OCI-LY7 (cell line): Measurements from ENCODE around the gene SLIT3. TPM values are rescaled to one million over a fixed set of nuclear protein-coding genes. Genes with fewer than 3 reads are reported as not detected.

ENCODE experiments used
- BruUV-seq: library from RNA; stranded (reverse); fragments of 400-500 nt; replicated peaks from 2 replicates; lab custom pipeline; 2021; lab: Mats Ljungman, UMichigan
- CTCF ChIA-PET: fragments of 300-600 bp; sonication (Branson Sonifier 250); formaldehyde crosslinking; loops from one replicate; lab custom pipeline; 2022; ENCODE audit warnings: antibody characterized with exemption; ENCODE audit not compliant: unreplicated experiment; lab: Charles Lee
- POLR2A ChIA-PET: fragments of 300-600 bp; sonication (Branson Sonifier 250); formaldehyde crosslinking; loops from one replicate; lab custom pipeline; 2022; ENCODE audit warnings: antibody characterized with exemption; lab: Charles Lee
- DNase-seq: peaks from one replicate; pipeline ENCODE4 v3.0.0-alpha.2; 2015; ENCODE audit warnings: low spot score
- H2AFZ ChIP-seq: fragments of 200-600 bp; sonication (generic), shearing (Covaris generic); 2 replicates; pipeline ENCODE4 v1.6.1; 2014; ENCODE audit warnings: mild to moderate bottlenecking, antibody characterized with exemption, low read length, moderate library complexity
- H3K27ac ChIP-seq: fragments of 200-600 bp; sonication (generic); 2 replicates; pipeline ENCODE4 v1.5.1; 2014; ENCODE audit warnings: mixed run types, low read depth, mild to moderate bottlenecking, moderate library complexity, low read length, inconsistent platforms; ENCODE audit not compliant: poor library complexity, severe bottlenecking
- H3K36me3 ChIP-seq: fragments of 200-600 bp; sonication (generic); 2 replicates; pipeline ENCODE4 v1.6.1; 2014; ENCODE audit warnings: mild to moderate bottlenecking, antibody characterized with exemption, low read length, moderate library complexity, mixed read lengths; ENCODE audit not compliant: insufficient read depth
- H3K4me1 ChIP-seq: fragments of 200-600 bp; sonication (generic); 2 replicates; pipeline ENCODE4 v1.5.1; 2014; ENCODE audit warnings: mild to moderate bottlenecking, low read length; ENCODE audit not compliant: insufficient read depth, poor library complexity, severe bottlenecking
- H3K4me2 ChIP-seq: fragments of 200-600 bp; sonication (generic); 2 replicates; pipeline ENCODE4 v1.6.1; 2014; ENCODE audit warnings: mild to moderate bottlenecking, low read length
- H3K4me3 ChIP-seq: fragments of 200-600 bp; sonication (generic); 2 replicates; pipeline ENCODE4 v1.5.1; 2014; ENCODE audit warnings: mild to moderate bottlenecking, low read depth, low read length; ENCODE audit not compliant: poor library complexity, severe bottlenecking
- H3K79me2 ChIP-seq: fragments of 200-600 bp; sonication (generic); 2 replicates; pipeline ENCODE4 v1.6.1; 2016; ENCODE audit warnings: low read depth, mild to moderate bottlenecking, low read length, moderate library complexity, mixed read lengths; ENCODE audit not compliant: insufficient read depth
- H3K9me2 ChIP-seq: fragments of 200-600 bp; sonication (generic); 2 replicates; pipeline ENCODE4 v1.6.1; 2016; ENCODE audit warnings: mild to moderate bottlenecking, low read length, mixed read lengths; ENCODE audit not compliant: insufficient read depth
- H3K9me3 ChIP-seq: fragments of 200-600 bp; sonication (generic); 2 replicates; pipeline ENCODE4 v1.6.1; 2014; ENCODE audit warnings: mild to moderate bottlenecking, mixed run types, low read length, mixed read lengths
- H4K20me1 ChIP-seq: fragments of 200-600 bp; sonication (generic); 2 replicates; pipeline ENCODE4 v1.6.1; 2014; ENCODE audit warnings: mild to moderate bottlenecking, antibody characterized with exemption, low read length, moderate library complexity, mixed read lengths; ENCODE audit not compliant: insufficient read depth
- CTCF ChIP-seq: fragments of 200-600 bp; sonication (generic); conservative IDR thresholded peaks from 2 replicates; pipeline ENCODE4 v1.5.1; 2014; ENCODE audit warnings: mild to moderate bottlenecking, antibody characterized with exemption, low read length, moderate library complexity, mixed read lengths
- EZH2phosphoT487 ChIP-seq: fragments of 200-600 bp; sonication (generic); IDR thresholded peaks from 2 replicates; pipeline ENCODE4 v1.6.1; 2018; ENCODE audit warnings: low read depth, borderline replicate concordance, mild to moderate bottlenecking, mixed run types, antibody characterized with exemption, low read length, moderate library complexity, mixed read lengths
- intact Hi-C: fragments of 100-400 bp; cut with micrococcal nuclease; formaldehyde crosslinking; loops from one replicate; pipeline ENCODE4 v1.10.0; 2022; ENCODE audit not compliant: unreplicated experiment
- total RNA-seq, 2 experiments: library from RNA; depleted of rRNA in 1 of 2; stranded (reverse); fragments of >200 nt in 1 of 2; shearing (Covaris generic) in 1 of 2; gene quantifications; 2 replicates each; pipeline ENCODE4 v1.2.3, GENCODE V29; 2014 to 2022

The SLIT3 gene
- total RNA-seq, 2 experiments from 2014 or later = not detected

- no peaks in the 10 kb centered on the region for H3K79me2 ChIP-seq
- no peaks in the 10 kb centered on the region for H3K9me3 ChIP-seq
- no TSS peak for BruUV-seq
- no peaks in the 10 kb centered on the region for H3K36me3 ChIP-seq
- ChIA-PET CTCF (no interaction called here), POLR2A (no interaction called here)
- TF ChIP-seq EZH2phosphoT487 (no peak), CTCF (no peak)
- no peak overlapping the region for H3K4me3 ChIP-seq
- intact Hi-C loops = no loop called here
- H3K4me1 ChIP-seq = no peaks in the 10 kb centered on the region
- no peaks in the 10 kb centered on the region for H4K20me1 ChIP-seq
- no peaks in the 10 kb centered on the region for H3K9me2 ChIP-seq
- no peak for DNase-seq
- H3K4me2 ChIP-seq = no peak overlapping the region
- H3K27ac ChIP-seq = no peak overlapping the region
- no peak overlapping the region for H2AFZ ChIP-seq
Observed at GRCh38 chr5:168721002-168721753, 579.8 kb downstream of the SLIT3 start.

DNA sequence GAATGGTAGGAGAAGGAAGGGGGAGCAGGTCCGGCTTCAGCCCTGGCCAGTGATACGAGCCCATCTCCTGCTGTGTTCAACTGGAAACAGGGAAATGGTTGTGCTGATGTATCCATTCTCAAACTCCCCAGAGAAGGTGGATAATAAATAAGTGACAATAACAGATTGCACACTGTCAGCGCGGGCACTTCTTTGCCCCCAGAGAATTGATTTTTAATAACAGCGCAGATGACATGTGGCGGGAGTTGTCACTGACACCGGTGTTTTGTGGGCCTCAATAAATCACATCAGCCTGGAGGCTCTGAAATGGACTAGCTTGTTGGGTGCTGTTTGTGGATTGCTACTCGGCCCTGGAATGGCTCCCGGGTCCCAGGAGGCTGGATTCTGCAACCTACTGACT is 580.4 kb downstream of the SLIT3 start:
- no peaks in the 10 kb centered on the region for H3K36me3 ChIP-seq
- no peak for DNase-seq
- H2AFZ ChIP-seq = no peak overlapping the region
- no peak overlapping the region for H3K4me3 ChIP-seq
- no peaks in the 10 kb centered on the region for H3K79me2 ChIP-seq
- no peak overlapping the region for H3K4me2 ChIP-seq
- BruUV-seq = no TSS peak
- H3K27ac ChIP-seq = no peak overlapping the region
- intact Hi-C loops = no loop called here
- POLR2A ChIA-PET = no interaction called here
- no peaks in the 10 kb centered on the region for H3K9me3 ChIP-seq
- no peaks in the 10 kb centered on the region for H3K4me1 ChIP-seq
- H3K9me2 ChIP-seq = no peaks in the 10 kb centered on the region
- TF ChIP-seq CTCF (no peak), EZH2phosphoT487 (no peak)
- H4K20me1 ChIP-seq = no peaks in the 10 kb centered on the region
- CTCF ChIA-PET = no interaction called here

DNA sequence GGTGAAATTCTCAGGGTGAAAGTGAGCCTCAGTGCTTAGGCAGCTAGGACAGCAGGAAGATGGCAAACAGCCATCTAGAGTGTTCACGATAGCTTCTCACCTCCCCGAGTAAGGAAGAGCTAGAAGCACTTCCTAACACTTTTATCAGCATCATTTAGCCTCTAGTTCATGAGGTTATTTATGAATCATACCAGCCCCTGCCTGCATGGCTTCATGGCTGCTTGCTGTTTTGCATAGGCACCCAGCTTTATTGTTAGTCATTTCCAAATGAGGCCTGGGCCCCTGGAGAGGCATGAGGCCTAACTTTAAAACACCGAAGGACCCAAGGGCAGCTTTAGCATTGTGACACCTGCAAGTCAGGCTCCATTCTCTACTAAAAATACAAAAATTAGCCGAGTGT is 586.9 kb downstream of the SLIT3 start:
- H3K9me2 ChIP-seq = no peaks in the 10 kb centered on the region
- ChIA-PET POLR2A (interaction anchor here (0.7 kb wide), 1 partner anchor 22 kb away, joined by 3 read pairs; no protein-coding TSS in a partner anchor), CTCF (no interaction called here)
- TF ChIP-seq EZH2phosphoT487 (no peak), CTCF (no peak)
- intact Hi-C loops = no loop called here
- H3K4me1 ChIP-seq = no peaks in the 10 kb centered on the region
- H3K4me2 ChIP-seq = no peak overlapping the region
- no peaks in the 10 kb centered on the region for H3K79me2 ChIP-seq
- no peaks in the 10 kb centered on the region for H4K20me1 ChIP-seq
- H3K27ac ChIP-seq = no peak overlapping the region
- no peak for DNase-seq
- no peaks in the 10 kb centered on the region for H3K9me3 ChIP-seq
- H3K36me3 ChIP-seq = no peaks in the 10 kb centered on the region
- BruUV-seq = no TSS peak
- no peak overlapping the region for H2AFZ ChIP-seq
- H3K4me3 ChIP-seq = no peak overlapping the region
